DMS53 treated with DMSO at 0.1 percent for 48 hours (cell line): ENCODE results near the gene DYNLRB1.

ENCODE experiments used
- DNase-seq: peaks from one replicate; lab custom pipeline; 2025; ENCODE audit not compliant: unreplicated experiment; lab: John Stamatoyannopoulos, UW

Gene DYNLRB1

DNA sequence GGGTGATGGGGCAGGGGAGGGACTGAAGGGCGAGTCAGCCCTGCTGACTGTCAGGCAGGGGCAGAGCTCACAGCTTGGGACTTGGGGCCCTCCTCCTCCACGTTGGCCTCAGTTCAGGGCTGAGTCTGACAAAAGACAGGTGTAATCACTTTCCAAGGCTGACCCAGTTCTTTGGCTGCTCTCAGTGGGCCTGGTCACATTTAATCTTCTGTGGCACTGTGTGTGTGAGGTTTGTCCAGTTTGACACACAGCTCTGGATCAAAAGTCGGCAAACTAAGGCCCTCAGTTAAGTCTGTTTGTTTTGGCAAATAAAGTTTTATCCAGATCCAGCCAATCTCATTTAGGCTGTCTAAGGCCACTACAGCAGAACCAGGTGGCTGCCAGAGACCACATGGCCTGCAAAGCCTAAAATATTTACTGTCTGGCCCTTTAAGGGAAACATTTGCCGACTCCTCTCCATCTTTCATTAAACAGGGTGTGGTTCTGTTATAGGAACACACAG, 37.2 kb downstream of the DYNLRB1 start:
- DNase-seq: no peak

DNA sequence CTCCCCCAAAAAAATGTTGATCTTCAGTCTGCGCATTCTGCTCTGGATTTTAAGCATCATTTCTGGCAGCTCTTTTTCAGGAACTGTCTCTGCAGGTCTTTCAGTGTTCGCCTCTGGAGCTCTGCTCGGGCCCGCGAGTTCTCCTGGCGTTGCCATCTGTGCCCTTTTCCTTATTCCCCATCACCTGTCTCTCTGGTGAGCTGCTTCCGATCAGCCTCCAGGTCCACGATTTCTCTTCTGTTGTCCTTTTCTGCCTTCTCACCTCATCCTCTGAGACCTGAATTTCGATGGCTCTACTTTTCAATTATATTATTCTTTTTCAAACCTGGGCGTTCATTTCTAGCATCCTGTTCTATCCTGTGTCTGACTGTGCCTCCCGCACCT, 41.7 kb downstream of the DYNLRB1 start:
- DNase-seq: peak; percentile 49

DNA sequence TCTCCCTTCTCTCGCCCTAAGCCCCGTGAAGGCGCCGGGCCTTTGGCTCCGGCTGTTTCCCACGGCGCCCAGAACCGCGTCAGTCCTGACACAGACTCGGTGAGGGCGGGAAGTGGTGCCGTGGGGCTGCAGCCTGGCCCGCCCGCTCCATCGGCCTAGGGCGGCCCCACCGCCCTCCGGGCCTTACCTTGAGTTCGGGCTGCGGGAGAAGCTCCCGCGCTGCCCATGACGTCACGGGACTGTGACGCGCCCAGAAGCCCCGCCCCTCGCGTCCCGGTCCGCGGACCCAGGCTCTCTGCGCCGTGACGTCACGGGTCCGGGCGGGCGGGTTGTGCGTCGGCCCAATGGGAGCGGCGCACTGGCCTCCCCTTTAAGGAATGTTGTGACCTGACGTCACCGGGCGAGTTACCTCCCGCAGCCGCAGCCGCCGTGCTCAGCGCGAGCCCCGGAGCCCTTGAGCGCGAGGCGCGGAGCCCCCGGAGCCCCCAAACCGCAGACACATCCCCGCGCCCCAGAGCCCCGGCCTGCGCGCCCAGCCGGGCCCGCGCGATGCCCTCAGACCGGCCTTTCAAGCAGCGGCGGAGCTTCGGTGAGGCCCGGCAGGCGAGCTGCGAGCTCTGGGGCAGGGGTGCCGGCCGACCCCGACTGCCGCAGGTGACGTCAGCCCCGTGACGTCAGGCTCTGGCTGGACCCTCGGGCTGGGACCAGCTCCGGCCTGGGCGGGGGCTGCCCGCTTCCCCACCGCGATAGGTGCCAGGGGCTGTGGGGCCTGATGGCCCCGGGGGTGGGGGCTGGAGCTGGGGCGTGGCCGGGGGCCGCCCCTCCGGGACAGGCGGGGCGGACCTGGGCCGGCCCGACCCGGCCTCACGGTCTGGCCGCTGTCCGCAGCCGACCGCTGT, 42.3 kb downstream of the DYNLRB1 start, which contains the start of gene MAP1LC3A:
TSS of gene MAP1LC3A (plus strand) at position 399 of the 899 bp plus-strand sequence. CDS start at position 550, 151 bp downstream.
- peak; percentile 84 for DNase-seq

DNA sequence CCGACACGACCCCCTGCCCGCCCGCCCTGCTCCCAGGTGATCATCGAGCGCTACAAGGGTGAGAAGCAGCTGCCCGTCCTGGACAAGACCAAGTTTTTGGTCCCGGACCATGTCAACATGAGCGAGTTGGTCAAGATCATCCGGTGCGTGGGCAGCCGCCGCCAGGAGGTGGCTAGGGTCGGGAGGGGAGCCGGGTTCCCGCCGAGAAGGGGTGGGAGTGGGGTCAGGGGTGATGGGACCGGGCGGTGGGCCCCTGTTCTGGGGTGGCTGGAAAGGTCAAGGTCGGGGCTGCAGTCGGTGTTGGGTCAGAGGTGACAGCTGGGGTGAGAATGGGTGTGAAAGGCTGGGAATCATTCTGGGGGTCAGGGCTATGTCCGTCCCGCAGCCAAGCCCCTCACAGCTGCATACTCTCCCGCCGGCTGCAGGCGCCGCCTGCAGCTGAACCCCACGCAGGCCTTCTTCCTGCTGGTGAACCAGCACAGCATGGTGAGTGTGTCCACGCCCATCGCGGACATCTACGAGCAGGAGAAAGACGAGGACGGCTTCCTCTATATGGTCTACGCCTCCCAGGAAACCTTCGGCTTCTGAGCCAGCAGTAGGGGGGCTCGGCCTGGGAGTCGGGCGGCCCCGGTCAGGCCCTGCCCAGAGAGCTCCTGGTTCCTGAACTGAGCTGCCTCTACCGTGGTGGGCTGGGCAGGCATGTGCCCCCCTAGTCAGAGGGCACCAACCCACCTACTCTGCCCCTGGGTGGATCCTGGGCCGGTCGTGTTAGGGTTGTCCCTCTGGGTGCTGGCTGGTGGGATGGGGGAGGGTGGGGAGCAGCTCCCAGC, 43.3 kb downstream of the DYNLRB1 start:
- DNase-seq: no peak

DNA sequence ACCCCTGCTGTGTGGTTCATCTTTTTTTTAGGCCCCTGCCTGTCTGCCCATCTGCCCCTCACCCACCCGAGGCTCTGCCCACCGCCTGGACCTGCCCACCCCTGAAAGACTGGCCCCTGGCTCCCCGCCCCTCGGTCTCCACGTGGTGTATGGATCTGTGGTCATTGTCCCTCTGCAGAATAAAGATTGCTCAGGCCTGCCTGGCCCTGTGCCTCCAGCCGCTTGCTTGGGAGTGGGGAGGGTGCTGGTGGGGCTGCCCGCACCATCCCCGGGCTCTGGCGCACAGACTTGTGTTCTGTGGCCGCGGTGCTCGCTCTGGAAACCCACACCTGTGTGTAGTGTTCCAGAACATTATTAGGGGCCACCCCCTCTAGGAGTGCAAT, 43.9 kb downstream of the DYNLRB1 start:
- no peak for DNase-seq

DNA sequence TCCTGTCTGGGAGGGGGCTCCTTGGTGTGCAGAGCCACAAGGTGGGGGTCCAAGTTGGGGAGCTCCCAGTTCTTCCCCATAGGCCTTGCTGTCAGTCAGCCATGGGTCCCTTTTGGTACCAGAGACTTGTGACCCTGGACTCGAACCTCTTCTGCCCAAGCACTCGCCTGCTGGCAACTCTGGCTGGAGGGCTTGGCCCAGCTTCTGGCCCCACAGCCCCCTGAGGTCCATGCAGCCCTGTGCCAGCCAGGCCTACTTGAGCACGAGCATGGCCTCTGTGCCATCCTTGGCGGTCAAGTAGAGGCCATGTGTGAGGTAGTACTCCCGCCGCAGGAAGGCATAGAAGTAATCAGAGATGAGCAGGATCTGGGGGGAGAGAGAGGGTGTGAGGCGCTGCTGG, 44.4 kb downstream of the DYNLRB1 start:
- no peak for DNase-seq

DNA sequence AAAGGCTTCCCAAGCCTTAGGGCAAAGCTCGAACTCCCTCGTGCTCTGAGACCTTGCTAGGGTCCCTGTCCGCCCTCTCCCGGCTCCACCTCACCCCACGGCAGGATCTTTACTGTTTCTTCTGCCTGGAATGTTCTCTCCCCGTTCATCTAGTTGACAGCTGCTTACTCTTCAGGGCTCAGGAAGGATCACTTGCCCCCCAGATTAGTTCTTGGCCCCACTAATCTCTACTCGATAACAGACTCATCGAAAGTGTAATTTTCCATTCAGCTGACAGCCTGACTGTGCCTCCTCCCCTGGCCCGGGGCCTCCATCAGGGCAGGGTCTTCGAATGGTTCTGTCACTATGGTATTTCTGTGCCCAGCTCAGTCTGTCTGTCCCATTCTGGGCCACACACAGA, 45.4 kb downstream of the DYNLRB1 start:
- no peak for DNase-seq

DNA sequence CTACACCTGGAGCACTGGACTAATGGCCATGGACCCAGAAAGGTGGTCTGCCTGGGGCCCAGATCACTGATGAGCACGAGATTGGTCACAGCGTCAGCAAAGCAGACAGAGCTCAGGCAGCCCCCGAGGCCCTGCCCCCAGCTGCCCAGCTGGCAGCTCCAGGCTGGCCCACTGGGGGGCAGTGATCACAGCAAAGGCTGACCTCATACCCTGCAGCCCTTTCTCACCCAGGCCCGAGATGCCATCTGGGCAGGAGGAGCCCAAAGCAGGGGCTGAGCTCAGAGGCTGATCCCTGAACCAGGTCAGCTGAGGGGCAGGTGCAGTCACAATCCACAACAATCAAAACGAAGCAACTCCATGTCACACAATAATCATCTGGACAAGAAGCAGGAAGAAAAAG, 46.4 kb downstream of the DYNLRB1 start:
- peak; percentile 8 for DNase-seq

DNA sequence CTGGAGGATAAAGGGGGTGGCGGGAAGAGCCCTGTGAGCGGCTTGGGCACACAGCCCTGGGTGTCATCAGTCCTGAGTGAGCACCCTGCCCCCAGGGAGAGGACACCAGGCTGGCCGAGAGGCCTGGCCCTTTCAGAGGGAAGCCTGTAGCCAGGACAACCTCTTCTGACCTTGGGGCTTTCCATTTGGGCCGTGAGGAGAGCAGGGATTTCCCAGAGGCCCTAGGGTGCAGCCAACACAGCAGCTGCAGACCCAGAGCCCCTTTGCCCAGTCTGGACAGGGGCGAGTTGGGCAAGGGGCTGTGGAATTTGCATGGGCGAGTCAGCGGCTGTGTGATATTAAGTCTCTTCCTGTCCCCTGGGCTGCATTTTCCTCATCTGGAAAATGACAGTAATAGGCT, 48.6 kb downstream of the DYNLRB1 start:
- no peak for DNase-seq

DNA sequence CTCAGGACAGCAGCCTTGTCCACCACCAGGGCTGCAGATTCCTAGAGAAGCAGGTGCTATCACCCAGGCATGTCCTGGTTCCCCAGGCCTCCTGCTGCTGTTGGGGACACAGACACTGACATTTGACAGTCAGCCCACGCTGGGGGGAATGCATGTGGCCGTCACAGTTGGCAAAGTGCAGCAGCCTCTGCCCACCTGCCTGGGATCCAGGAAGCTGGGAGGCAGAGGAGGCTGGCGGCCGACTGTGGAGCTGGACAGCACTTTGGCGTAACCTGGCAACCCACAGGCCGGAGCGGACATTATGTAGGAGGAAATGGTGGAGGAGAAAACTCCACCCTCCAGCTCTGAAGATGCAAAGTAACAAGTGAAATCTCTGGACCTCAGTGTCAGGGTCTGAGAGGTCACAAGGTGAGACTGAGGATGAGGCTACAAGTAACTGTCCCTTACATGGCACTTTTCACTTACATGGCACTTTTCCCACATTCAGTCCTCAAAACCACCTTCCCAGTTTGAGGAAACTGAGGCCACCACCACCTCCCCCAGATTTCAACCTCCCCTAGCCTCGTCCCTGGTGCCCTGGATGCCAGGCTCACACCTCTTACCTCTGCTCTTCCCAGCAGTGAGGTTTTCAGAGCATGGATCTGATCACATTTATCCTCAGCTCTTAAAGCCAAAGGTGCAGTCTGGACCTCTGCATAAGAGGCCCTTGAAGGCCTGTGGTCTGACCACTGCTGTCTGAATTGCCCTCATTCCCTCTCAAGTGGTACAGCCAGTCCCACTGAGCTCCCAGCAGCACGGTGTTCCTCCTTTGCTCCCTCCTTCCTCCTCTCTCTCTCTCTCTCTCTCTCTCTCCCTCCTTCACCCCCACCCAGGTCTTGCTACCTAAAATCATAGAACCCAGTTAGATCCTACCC, 51.0 kb downstream of the DYNLRB1 start:
- DNase-seq: no peak

DNA sequence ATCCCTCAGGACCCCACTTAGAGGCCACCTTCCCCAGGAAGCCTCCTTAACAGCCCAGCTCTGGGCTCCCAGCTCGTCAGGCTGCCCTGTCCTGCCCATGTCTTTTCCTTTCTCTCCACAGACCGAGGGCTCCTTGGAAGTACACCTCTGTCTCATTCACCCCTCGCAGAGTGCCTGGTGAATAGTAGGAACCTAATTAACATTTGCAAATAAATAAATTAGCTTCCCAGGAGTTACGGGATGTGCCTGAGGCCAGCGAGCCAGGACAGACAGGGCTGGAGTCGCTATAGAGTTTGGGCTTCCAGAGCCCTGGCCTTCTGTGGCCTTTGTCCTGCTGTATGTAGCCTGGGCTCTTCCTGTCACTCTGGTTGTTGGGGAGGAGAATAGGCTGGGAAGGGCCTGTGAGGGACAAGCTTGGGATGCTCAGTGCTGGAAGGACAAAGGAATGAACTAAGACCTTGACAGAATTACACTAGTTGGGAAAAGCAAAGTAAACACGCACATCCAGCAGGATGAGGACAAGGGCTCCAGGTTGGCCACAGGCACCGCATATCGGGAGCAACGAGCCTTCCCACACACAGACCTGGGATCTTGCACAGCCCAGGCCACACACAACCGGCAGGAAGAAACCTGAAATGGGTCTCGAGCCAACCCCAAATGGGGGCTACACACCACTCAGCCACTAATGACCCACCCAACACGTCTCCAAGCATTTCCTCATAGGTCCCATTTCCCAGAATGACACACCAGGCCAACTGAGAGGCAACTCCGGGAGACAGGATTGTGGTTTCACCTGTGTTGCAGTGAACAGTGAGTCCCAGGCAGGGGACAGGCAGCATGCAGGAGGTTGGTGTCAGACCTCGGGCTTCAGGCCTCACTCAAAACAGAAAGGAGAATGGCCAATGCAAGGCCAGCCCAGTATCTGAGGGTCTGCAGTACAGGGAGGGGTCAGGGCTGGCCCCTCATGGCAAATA, 52.0 kb downstream of the DYNLRB1 start:
- DNase-seq: no peak

DNA sequence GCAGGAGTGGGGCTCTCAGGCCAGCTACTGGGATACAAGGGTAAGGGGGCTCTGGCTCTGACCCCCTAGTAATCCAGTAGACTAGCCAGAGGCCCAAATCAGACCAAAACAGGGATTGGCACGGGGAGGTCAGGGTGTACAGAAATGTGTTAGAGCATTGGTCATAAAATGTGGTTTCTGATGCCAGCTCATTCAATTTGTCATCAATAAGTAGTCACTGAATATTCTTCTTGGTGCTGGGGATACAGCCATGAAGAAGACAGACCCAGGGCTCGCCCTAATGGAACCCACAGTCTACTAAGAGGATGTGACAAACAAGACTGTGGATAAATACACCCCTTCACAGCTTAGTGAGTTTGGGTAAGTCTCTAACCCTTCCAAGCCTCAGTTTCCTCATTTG, 53.4 kb downstream of the DYNLRB1 start:
- DNase-seq: no peak

DNA sequence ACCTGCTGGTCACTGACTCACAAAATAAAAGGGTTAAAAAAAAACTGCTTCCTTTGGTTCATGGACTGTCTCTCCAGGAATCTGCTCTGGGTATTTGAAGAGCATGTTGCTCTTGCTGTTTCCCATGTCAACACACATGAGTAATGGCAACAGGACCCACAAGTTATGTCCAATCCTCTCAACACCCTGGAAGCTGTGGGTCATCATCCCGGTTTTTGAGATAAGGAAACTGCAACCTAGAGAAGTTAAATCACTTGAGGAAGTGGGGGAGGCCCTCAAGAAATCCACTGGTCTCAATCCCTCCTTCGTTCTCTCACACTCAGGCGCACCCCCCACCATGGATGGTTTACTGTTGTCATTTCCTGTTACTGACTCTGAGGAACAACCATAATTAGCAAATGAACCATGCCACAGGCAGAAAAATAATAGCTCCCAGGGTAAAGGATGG, 54.7 kb downstream of the DYNLRB1 start:
- DNase-seq: no peak

DNA sequence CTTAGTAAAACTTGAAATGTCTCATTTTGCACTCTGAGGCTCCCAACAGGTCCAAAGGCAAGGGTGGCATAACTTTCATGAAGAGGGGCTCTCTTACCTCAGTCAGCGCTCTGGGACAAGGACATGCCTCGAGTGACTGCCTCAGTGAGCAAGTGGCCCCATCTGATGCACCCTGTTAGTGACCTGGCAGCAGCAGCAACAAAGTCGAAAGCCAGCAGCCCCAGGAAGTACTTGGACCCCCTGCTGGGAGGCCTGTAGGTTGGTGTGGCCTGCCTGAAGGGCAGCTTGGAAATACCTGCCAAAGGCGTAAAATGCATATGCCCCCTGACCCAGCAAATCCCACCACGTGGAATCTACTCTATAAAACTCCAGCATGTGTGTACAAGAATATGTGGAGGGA, 55.5 kb downstream of the DYNLRB1 start:
- no peak for DNase-seq

DNA sequence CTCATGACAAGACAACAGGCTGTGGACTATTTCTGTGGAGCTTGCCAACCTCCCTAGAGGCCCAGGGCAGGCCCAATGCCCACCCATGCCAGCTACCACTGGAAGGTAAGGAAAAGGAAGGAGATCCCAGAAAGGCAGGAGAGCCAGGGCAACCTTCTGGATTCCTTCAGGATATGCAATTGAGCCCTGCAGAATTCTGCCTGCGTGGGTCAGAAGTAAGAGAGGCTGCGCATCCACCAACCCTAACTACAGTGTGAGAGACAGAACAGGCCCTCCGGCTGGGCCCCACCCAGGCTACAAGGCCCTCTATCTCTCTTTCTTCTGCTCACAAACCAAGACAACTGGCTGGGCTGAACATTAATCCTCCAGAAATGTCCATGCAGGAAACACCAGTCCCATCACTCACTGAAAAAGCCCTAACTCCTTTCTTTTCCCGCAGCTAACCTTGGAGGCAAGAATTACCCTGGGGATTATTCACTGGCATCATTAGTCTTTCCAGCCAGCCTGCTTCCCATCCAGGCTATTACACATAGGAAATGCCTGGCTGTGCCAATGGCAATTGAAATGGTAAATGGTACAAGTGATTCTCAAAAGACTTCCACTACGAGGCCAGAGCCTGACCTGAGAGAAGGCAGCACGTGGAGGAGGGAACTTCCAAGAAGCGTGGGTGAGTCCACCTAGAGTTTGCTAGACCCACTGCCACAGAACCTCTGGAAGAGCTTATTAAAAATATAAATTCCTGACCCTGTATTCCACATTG, 57.5 kb downstream of the DYNLRB1 start:
- no peak for DNase-seq

DNA sequence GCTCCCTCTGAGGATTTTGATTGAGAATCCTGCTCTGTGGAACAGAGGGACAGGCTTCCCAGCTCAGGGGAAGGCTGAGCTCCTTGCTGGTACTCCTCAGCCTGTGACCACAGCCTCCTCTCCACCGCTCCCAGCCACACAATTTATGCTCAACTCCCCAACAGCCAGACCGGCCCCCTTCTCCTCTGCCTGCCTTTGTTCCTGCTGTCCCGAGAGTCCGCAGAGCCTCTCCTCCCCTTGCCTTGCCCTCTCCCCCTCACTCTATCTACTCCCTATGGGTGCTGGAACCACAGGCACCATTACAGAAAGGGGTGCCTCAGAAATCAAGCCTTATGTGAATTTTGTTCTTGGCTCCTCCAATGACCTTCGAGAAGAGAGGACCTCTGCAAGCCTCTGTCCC, 58.2 kb downstream of the DYNLRB1 start:
- DNase-seq: no peak

DNA sequence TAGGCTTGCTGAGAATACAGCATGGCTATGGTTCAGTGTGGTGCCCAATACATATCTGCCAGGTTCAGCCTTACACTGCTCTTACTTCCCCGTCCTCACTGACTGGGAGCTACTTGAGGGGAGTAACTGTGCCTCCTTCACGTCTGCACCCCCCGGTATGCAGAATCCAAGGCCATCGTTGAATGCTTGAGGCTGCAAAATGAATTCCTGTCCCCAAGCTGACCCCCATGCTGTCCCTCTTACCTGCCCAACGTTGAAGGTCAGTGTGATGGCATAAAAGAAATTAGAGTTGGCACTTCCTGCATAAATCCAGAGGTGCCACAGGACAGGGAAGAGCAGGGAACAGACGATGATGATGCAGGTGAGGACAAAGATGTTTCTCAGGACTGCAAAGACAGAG, 58.6 kb downstream of the DYNLRB1 start:
- DNase-seq: no peak

DNA sequence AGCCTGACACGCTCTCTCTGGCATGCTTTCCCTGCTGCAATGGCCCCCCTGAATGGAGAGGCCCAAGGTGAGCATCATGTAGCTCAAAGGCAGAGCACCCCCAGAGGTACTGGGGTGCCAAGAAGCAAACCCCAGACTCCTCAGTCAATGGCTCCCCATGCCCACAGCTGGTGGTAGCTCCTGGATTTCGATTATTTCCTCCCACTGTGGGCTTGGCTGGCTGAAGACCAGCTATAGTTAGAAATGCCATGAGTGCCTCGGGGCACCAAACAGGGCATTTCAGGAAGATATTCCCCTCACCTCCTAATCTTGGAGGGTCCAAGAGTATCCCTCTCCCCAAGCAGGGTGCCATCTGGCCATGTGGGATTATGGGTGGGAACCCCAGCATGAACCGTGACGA, 59.0 kb downstream of the DYNLRB1 start:
- no peak for DNase-seq

DNA sequence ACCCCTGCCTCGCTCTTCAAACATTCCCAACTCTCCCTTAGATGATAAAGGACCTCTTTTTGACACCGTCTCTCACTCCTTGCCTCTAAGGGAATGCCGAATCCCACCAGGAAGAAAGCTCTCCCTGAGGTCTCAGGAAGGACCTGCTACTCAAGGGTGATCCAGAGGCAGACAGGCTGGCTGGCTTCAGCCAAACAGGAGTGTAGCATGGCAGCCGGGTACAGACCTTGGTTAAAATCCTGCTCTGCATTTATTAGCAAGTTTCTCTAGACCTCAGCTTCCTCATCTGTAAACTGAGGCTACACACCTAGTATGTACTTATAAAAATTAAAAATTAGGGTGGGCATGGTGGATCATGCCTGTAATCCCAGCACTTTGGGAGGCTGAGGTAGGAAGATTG, 59.5 kb downstream of the DYNLRB1 start:
- DNase-seq: no peak
